ENCODE measurements around the gene GAL3ST2.
"Not testable (repeated sequence)": the region's sequence is repeated elsewhere in the genome, so short reads cannot be mapped to it uniquely, and the experiment has no call there.

GAL3ST2 gene

GRCh38 chr2:241745276-241745675 lies 31.3 kb upstream of the GAL3ST2 start:
- Histone ChIP-seq H3K4me3 (no peak overlapping the region), H3K27ac (no peak overlapping the region)

GRCh38 chr2:241746084-241746483 lies 30.5 kb upstream of the GAL3ST2 start:
- Histone ChIP-seq H3K27ac (no peak overlapping the region), H3K4me3 (no peak overlapping the region)

GRCh38 chr2:241748468-241749256 lies 28.0 kb upstream of the GAL3ST2 start:
- Histone ChIP-seq H3K4me3 (no peak overlapping the region), H3K27ac (no peak overlapping the region)

- Histone ChIP-seq H3K4me3 (no peak overlapping the region), H3K27ac (no peak overlapping the region)
These were observed 26.4 kb upstream of the GAL3ST2 start for GRCh38 chr2:241750076-241750840.

- H3K4me3 ChIP-seq: no peak overlapping the region
- H3K27ac ChIP-seq: no peak overlapping the region
These were observed 25.5 kb upstream of the GAL3ST2 start for GRCh38 chr2:241751152-241751551.

- H3K4me3 ChIP-seq: no peak overlapping the region
- no peak overlapping the region for H3K27ac ChIP-seq
These were observed 24.8 kb upstream of the GAL3ST2 start for GRCh38 chr2:241751776-241752175.

GRCh38 chr2:241752253-241752652 lies 24.4 kb upstream of the GAL3ST2 start:
- no peak overlapping the region for H3K27ac ChIP-seq
- no peak overlapping the region for H3K4me3 ChIP-seq

- Histone ChIP-seq H3K4me3 (no peak overlapping the region), H3K27ac (no peak overlapping the region)
These were observed 23.8 kb upstream of the GAL3ST2 start for GRCh38 chr2:241752689-241753276.

- Histone ChIP-seq H3K4me3 (no peak overlapping the region), H3K27ac (no peak overlapping the region)
These were observed 23.1 kb upstream of the GAL3ST2 start for GRCh38 chr2:241753493-241753892.

- Histone ChIP-seq H3K27ac (no peak overlapping the region), H3K4me3 (no peak overlapping the region)
These were observed 22.6 kb upstream of the GAL3ST2 start for GRCh38 chr2:241754042-241754441.

GRCh38 chr2:241755166-241755565 lies 21.5 kb upstream of the GAL3ST2 start:
- Histone ChIP-seq H3K27ac (no peak overlapping the region), H3K4me3 (no peak overlapping the region)

- no peak overlapping the region for H3K4me3 ChIP-seq
- H3K27ac ChIP-seq: no peak overlapping the region
These were observed 20.8 kb upstream of the GAL3ST2 start for GRCh38 chr2:241755777-241756176.

GRCh38 chr2:241759067-241759807 lies 17.4 kb upstream of the GAL3ST2 start:
- no peak overlapping the region for H3K27ac ChIP-seq
- no peak overlapping the region for H3K4me3 ChIP-seq

- not testable (repeated sequence) for H3K4me3 ChIP-seq, H3K27ac ChIP-seq
These were observed 16.7 kb upstream of the GAL3ST2 start for GRCh38 chr2:241759893-241760292.

GRCh38 chr2:241760301-241760771 lies 16.3 kb upstream of the GAL3ST2 start:
- Histone ChIP-seq H3K4me3 (no peak overlapping the region), H3K27ac (no peak overlapping the region)

- no peak overlapping the region for H3K4me3 ChIP-seq
- peak overlapping the region in 7 of 21 experiments; percentile 10 to 83 (median 29) for H3K27ac ChIP-seq
These were observed 14.2 kb upstream of the GAL3ST2 start for GRCh38 chr2:241762321-241762932.

- Histone ChIP-seq H3K27ac (peak overlapping the region in 5 of 21 experiments; percentile 16 to 83 (median 29)), H3K4me3 (no peak overlapping the region)
These were observed 13.7 kb upstream of the GAL3ST2 start for GRCh38 chr2:241762933-241763369.

- Histone ChIP-seq H3K27ac (peak overlapping the region in 5 of 21 experiments; percentile 7 to 83 (median 29)), H3K4me3 (no peak overlapping the region)
These were observed 12.9 kb upstream of the GAL3ST2 start for GRCh38 chr2:241763551-241764274.
